WTC11 (cell line): ENCODE data around the gene TSSC4. TPM values are rescaled to one million over a fixed set of nuclear protein-coding genes. Genes with fewer than 3 reads are reported as not detected.

Experiments used
- ATAC-seq: fragments of 200-7000 bp; cut with Tn5 transposase; 2 replicates; pipeline ENCODE4 v1.10.0; 2021; ENCODE audit warnings: mild to moderate bottlenecking, moderate library complexity
- CTCF ChIA-PET: fragments of 300-600 bp; sonication (Branson Sonifier 250); formaldehyde crosslinking; loops from one replicate; lab custom pipeline; 2021; ENCODE audit warnings: antibody characterized with exemption; lab: Charles Lee
- POLR2A ChIA-PET: fragments of 350-600 bp; sonication (Branson Sonifier 250); formaldehyde crosslinking; loops from one replicate; lab custom pipeline; 2021; ENCODE audit warnings: antibody characterized with exemption; lab: Charles Lee
- DNase-seq: peaks from one replicate; pipeline ENCODE4 v3.0.0; 2021; ENCODE audit warnings: low spot score
- H3K27ac Mint-ChIP-seq: 2 replicates; pipeline ENCODE4 v1.8.0; 2021; ENCODE audit warnings: mixed read lengths
- H3K27me3 Mint-ChIP-seq: 2 replicates; pipeline ENCODE4 v1.8.0; 2021; ENCODE audit warnings: low read depth, mild to moderate bottlenecking, moderate library complexity, mixed read lengths
- H3K36me3 Mint-ChIP-seq: 2 replicates; pipeline ENCODE4 v1.8.0; 2021; ENCODE audit warnings: mixed read lengths
- H3K4me1 Mint-ChIP-seq: 2 replicates; pipeline ENCODE4 v1.8.0; 2022; ENCODE audit warnings: mixed read lengths
- H3K4me3 Mint-ChIP-seq: 2 replicates; pipeline ENCODE4 v1.8.0; 2021; ENCODE audit warnings: mild to moderate bottlenecking, moderate library complexity, mixed read lengths
- H3K9me3 Mint-ChIP-seq: 2 replicates; pipeline ENCODE4 v1.8.0; 2021; ENCODE audit warnings: mixed read lengths
- ARID4B ChIP-seq: sonication (generic); formaldehyde crosslinking; IDR thresholded peaks from 2 replicates; pipeline ENCODE4 v1.8.0; 2023; ENCODE audit warnings: missing genetic modification reagents, mild to moderate bottlenecking, borderline replicate concordance
- E2F1 ChIP-seq: sonication (generic); formaldehyde crosslinking; IDR thresholded peaks from 2 replicates; pipeline ENCODE4 v1.8.0; 2022; ENCODE audit warnings: mild to moderate bottlenecking, missing genetic modification reagents
- FOXP4 ChIP-seq: sonication (generic); formaldehyde crosslinking; IDR thresholded peaks from 2 replicates; pipeline ENCODE4 v1.8.0; 2022; ENCODE audit warnings: mild to moderate bottlenecking, missing genetic modification reagents
- HMGA2 ChIP-seq: fragments of 250-450 bp; sonication (Bioruptor Pico); IDR thresholded peaks from 2 replicates; pipeline ENCODE4 v1.4.0; 2021; ENCODE audit warnings: mild to moderate bottlenecking, moderate library complexity
- MYBL2 ChIP-seq: sonication (generic); formaldehyde crosslinking; IDR thresholded peaks from 2 replicates; pipeline ENCODE4 v1.8.1; 2023; ENCODE audit warnings: mild to moderate bottlenecking, moderate library complexity, missing genetic modification reagents
- SOX15 ChIP-seq: fragments of 250-450 bp; sonication (Bioruptor Pico); IDR thresholded peaks from 2 replicates; pipeline ENCODE4 v1.9.0; 2021; ENCODE audit warnings: mild to moderate bottlenecking
- SP1 ChIP-seq: sonication (generic); formaldehyde crosslinking; conservative IDR thresholded peaks from 2 replicates; pipeline ENCODE4 v1.8.1; 2022; ENCODE audit warnings: missing genetic modification reagents
- TEAD4 ChIP-seq: sonication (generic); formaldehyde crosslinking; IDR thresholded peaks from 2 replicates; pipeline ENCODE4 v1.8.0; 2022; ENCODE audit warnings: mild to moderate bottlenecking, missing genetic modification reagents
- USF1 ChIP-seq: sonication (generic); formaldehyde crosslinking; IDR thresholded peaks from 2 replicates; pipeline ENCODE4 v1.8.0; 2022; ENCODE audit warnings: mild to moderate bottlenecking, missing genetic modification reagents
- USF2 ChIP-seq: sonication (generic); formaldehyde crosslinking; IDR thresholded peaks from 2 replicates; pipeline ENCODE4 v1.8.1; 2023; ENCODE audit warnings: mild to moderate bottlenecking, missing genetic modification reagents, moderate library complexity
- ZBTB43 ChIP-seq: sonication (generic); formaldehyde crosslinking; IDR thresholded peaks from 2 replicates; pipeline ENCODE4 v1.8.1; 2023; ENCODE audit warnings: mild to moderate bottlenecking, missing genetic modification reagents
- ZNF138 ChIP-seq: sonication (generic); formaldehyde crosslinking; conservative IDR thresholded peaks from 2 replicates; pipeline ENCODE4 v1.8.1; 2022; ENCODE audit warnings: mild to moderate bottlenecking, moderate library complexity, missing genetic modification reagents
- ZNF263 ChIP-seq: sonication (generic); formaldehyde crosslinking; IDR thresholded peaks from 2 replicates; pipeline ENCODE4 v1.8.1; 2022; ENCODE audit warnings: low read depth, mild to moderate bottlenecking, moderate library complexity, missing genetic modification reagents
- ZNF416 ChIP-seq: fragments of 250-450 bp; sonication (Bioruptor Pico); IDR thresholded peaks from 2 replicates; pipeline ENCODE4 v1.9.0; 2021; ENCODE audit warnings: mild to moderate bottlenecking, inconsistent platforms
- total RNA-seq: library from RNA; stranded (reverse); gene quantifications from 3 replicates; pipeline ENCODE4 v1.2.3, GENCODE V29; 2021

The TSSC4 gene
- total RNA-seq, 1 experiment from 2014 or later = 41.4 TPM

- peaks cover 3% of the 10 kb centered on the region; the same call in 1 of the 2 replicates for H3K36me3 Mint-ChIP-seq
- no peak for ATAC-seq
- CTCF ChIA-PET = interaction anchor here (0.7 to 2.8 kb wide), 8 partner anchors 9 to 181 kb away, joined by 3 to 27 read pairs (median 4); partner anchors contain the start of gene TSSC4
Measured at GRCh38 chr11:2378527-2379210, 21.9 kb upstream of the TSSC4 start.

GRCh38 chr11:2379466-2380174 lies 20.9 kb upstream of the TSSC4 start:
- Mint-ChIP-seq H3K4me3 (no peak overlapping the region), H3K27ac (no peak overlapping the region), H3K27me3 (peaks cover 6% of the 10 kb centered on the region), H3K4me1 (peaks cover 24% of the 10 kb centered on the region), H3K9me3 (no peaks in the 10 kb centered on the region), H3K36me3 (peaks cover 3% of the 10 kb centered on the region; the same call in 1 of the 2 replicates)
- ChIA-PET CTCF (no interaction called here), POLR2A (no interaction called here)
- ATAC-seq (no peak), DNase-seq (no peak)
- TF ChIP-seq ZNF138 (CRISPR knock-in tag) = no peak
- no peak for TF ChIP-seq SP1 (CRISPR knock-in tag)
- TF ChIP-seq HMGA2 (CRISPR knock-in tag) = no peak
- TF ChIP-seq MYBL2 (CRISPR knock-in tag) = no peak
- TF ChIP-seq ZBTB43 = no peak
- TF ChIP-seq ZNF263 = no peak
- TF ChIP-seq USF2 = no peak
- no peak for TF ChIP-seq TEAD4 (CRISPR knock-in tag)
- no peak for TF ChIP-seq E2F1 (CRISPR knock-in tag)
- TF ChIP-seq ARID4B (CRISPR knock-in tag) = no peak

More at GRCh38 chr11:2378527-2379210, 21.9 kb upstream of the TSSC4 start:
- Mint-ChIP-seq H3K4me3 (peak overlapping the region; percentile 87), H3K27me3 (peaks cover 6% of the 10 kb centered on the region), H3K4me1 (peaks cover 22% of the 10 kb centered on the region), H3K27ac (peak overlapping the region; percentile 68; the same call in 1 of the 2 replicates), H3K9me3 (no peaks in the 10 kb centered on the region)
- TF ChIP-seq MYBL2 (CRISPR knock-in tag) (no peak), ZNF416 (no peak), USF1 (CRISPR knock-in tag) (no peak), FOXP4 (CRISPR knock-in tag) (no peak), SOX15 (CRISPR knock-in tag) (no peak), USF2 (no peak)
- POLR2A ChIA-PET = interaction anchor here (0.7 to 1.0 kb wide), 5 partner anchors 22 to 726 kb away, joined by 3 to 4 read pairs (median 3); partner anchors contain the start of gene TSSC4
- DNase-seq = no peak
